ENCODE measurements around the gene ZNF777. TPM values are rescaled to one million over a fixed set of nuclear protein-coding genes. Genes with fewer than 3 reads are reported as not detected.

ZNF777 gene
- total RNA-seq, 1 donor from 2014 or later = 5.3 TPM

- DNase-seq = no peak
Observed at GRCh38 chr7:149476791-149477190, 15.9 kb upstream of the ZNF777 start.

- no peak for DNase-seq
Observed at GRCh38 chr7:149475121-149476045, 14.5 kb upstream of the ZNF777 start.

DNA sequence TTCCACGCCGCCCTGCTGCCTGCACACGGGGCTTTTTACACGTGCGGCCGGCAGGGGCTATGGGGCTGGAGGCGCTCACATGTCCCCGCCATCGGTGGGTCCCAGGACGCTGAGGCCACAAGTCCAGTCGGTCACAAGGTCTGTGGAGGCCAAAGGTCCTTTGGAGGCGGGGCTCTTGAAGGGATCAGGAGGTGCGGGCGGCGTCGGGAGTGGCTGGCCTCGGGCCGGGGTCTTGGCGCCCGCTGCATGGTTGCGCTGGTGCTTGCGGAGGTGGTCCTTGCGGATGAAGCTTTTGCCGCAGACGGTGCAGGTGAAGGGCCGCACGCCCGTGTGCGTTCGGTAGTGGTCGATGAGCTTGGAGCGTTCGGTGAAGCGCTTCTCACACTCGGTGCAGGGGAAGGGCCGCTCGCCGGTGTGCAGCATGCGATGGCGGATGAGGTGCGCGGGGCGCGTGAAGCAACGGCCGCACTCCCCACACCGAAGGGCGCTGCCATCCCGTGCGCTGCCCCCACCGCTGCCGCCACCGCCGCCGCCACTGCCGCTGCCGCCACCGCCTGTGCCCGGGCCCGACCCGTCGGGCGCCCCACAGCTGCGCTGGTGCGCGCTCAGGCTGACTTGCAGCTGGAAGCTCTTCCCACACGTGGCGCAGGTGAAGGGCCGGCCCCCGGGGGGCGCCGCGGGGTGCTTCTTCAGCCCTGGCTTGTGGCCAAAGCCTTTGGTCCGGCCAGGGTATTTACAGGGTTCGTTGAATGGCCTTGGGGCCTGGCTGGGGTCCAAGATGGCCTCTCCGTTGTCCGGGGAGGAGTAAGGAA, 13.7 kb upstream of the ZNF777 start:
- no peak for DNase-seq

DNA sequence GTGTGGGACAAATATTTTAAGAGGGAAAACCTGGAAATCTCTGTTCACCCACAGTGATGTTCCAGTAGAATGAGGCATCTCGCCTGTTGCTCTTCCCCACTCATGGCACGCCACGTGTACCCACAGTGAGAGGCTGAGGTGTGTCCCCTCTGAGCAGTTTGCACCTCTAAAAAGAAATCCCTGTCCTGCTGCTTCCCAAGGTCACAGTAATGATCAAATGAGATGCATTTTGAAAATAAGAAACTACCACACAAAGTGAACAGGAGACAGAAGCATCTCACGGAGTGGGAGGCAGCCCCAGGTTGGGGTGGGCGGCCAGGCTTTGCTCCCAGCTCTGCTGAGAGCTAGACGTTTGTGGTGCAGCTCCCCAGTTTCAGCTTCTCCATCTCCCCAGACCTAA, 12.4 kb upstream of the ZNF777 start:
- no peak for DNase-seq

- DNase-seq = no peak
Observed at GRCh38 chr7:149471289-149471953, 10.6 kb upstream of the ZNF777 start.

- no peak for DNase-seq
Observed at GRCh38 chr7:149469806-149470205, 8.9 kb upstream of the ZNF777 start.

DNA sequence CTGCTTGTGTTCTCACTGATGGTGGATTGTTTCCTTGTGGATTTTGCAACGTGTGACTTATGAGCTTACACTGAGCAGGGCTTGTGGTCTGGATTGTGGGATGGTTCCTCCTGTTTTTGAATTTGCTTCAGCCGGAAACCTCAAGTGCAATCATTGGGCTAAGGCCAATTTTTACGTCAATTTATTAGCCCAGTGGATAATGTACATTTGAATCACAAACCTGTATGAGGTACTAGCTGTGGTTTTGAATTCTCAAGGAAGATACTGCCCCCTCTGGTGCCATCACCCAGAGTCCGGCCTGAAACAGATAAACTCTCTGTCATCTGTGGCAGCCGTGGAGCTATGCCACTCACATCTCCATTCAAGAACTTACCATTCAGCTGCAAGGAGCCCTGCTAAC, 7.3 kb upstream of the ZNF777 start:
- DNase-seq = no peak

GRCh38 chr7:149467321-149467859, 6.5 kb upstream of the ZNF777 start:
- DNase-seq = no peak

DNA sequence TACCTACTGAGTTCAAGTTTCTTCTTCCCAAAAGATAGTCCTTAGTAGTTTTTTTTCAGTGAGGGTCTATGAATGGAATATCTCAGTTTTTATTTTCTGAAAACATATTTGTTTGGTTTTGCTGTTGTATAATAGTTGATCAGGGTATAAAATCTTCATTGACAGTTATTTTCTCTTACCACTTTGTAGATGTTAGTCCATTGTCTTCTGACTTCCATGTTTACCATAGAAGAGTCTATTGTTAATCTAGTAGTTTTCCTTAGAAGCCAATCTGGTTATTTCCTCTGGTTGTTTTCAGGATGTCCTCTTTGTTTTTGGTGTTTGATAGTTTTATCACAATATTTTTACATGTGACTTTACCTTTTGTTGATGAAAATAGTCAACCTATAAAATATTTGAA, 5.5 kb upstream of the ZNF777 start:
- DNase-seq = no peak

DNA sequence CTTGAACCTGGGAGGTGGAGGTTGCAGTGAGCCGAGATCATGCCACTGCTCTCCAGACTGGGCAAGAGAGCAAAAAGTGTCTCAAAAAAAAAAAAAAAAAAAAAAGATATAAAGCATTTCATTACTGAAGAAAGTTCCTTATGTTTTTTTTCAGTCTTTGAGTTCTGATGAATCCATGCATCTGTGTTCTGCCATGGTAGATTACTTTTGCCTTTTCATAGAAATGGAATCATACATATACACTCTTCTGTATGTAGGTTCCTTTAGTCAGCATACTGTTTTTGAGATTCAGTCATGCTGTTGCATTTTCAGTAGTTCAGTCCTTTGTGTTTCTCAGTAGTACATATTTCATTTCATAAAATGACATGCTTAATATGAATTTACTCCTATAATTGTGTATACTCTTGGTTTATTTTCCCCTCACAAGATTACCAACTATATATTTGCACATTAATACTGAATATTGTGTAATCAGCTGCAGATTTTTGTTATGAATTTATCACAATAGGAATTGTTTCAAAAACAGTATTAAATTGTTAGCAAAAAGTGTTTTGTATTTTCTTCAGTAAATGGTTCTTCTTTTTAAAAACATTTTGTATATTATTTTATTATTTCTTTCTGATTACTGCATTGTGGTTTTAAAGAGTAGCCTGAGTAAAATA, 2.8 kb upstream of the ZNF777 start:
- DNase-seq = no peak

- DNase-seq = no peak
Observed at GRCh38 chr7:149462101-149462520, 1.2 kb upstream of the ZNF777 start.

- DNase-seq = peak; percentile 3
Observed at GRCh38 chr7:149459540-149460452, 1.1 kb downstream of the ZNF777 start.

GRCh38 chr7:149459201-149459539, 1.7 kb downstream of the ZNF777 start:
- DNase-seq = no peak

DNA sequence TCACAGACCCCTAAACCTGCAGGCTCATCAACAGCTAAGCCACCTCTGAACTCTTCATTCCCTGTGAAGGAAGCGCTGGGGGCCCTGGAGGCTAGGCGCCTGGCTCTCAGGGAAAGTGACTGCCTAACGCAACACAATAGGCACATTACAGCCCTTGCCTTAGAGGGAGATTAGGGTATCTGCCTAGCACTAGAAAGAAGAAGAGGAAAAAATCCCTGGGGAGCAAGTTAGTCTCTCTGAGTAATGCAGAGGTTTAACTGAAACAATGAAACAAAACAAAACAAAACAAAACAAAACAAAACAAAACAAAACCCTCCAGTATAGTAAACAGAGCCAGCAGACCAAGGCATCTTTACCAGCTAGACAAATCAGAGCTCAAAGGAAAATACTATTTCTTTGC, 2.6 kb downstream of the ZNF777 start:
- no peak for DNase-seq

DNA sequence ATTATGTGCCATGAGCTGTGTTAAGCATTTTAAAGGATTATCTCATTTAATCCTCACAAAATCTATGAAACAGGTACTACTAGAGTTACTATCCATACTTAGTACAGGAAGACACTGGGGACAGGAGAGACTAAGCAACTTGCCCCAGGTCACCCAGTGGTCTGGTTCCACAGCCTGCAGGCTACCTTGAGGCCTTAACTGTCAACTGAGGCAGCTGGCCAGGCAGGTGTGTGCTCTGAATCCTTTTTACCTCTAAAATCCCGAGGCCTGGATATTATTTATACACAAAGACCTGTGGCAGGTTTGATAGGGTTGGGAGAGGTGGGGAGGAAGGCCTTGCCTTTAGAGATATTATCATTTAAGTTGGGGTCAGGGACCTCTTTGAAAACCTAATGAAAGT, 3.1 kb downstream of the ZNF777 start:
- DNase-seq = no peak

GRCh38 chr7:149456506-149457421, 4.1 kb downstream of the ZNF777 start:
- DNase-seq = no peak

GRCh38 chr7:149455175-149455950, 5.5 kb downstream of the ZNF777 start:
- DNase-seq = no peak

GRCh38 chr7:149454750-149455149, 6.1 kb downstream of the ZNF777 start:
- DNase-seq = no peak

DNA sequence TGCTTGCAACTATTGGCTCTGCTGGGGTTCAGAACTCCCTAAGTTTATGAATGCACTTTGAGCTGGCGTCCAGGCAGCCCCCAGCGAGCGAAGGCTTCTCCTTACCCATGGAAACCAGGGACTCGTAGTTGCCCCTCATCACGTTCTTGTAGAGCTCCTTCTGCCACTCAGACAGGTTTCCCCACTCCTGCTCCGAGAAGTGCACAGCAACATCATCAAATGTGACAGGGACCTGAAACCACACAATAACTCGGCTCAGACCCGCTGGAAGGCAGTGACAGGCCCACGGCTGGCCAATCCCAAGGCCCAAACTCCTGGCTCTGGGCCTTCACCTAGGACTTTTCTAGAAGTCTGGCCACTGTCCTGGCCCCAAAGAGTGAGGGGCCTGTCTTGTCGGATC, 6.9 kb downstream of the ZNF777 start:
- no peak for DNase-seq

Data from tongue (tissue), 2 donors.